ENCODE measurements around the gene GRM7.

DNA sequence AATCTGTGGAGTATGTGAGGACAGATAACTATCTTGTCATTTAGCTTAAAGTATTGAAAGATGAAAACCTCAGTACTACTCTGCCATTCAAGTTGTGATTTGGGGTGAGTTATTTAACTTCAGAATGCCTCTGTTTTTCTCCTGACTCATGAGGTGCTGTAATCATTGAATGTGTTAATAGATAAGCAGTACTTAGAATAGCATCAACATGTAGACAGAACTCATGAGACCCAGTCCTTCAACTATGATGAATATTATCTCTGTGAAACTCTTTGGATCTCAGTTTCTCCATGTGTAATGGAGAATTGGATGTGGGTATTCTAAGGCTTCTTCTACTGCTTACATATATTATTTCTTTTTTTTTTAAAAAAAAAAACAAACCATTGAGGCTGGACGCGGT is 431.4 kb downstream of the GRM7 start:
- TF ChIP-seq, protein P1, sequence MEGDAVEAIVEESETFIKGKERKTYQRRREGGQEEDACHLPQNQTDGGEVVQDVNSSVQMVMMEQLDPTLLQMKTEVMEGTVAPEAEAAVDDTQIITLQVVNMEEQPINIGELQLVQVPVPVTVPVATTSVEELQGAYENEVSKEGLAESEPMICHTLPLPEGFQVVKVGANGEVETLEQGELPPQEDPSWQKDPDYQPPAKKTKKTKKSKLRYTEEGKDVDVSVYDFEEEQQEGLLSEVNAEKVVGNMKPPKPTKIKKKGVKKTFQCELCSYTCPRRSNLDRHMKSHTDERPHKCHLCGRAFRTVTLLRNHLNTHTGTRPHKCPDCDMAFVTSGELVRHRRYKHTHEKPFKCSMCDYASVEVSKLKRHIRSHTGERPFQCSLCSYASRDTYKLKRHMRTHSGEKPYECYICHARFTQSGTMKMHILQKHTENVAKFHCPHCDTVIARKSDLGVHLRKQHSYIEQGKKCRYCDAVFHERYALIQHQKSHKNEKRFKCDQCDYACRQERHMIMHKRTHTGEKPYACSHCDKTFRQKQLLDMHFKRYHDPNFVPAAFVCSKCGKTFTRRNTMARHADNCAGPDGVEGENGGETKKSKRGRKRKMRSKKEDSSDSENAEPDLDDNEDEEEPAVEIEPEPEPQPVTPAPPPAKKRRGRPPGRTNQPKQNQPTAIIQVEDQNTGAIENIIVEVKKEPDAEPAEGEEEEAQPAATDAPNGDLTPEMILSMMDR (conservative IDR thresholded peaks at IDR 0.05; ENCODE audit: low read depth in 2 of 2) = no peak
- TF ChIP-seq EZH2 (IDR thresholded peaks at IDR 0.05; ENCODE audit: low read depth, unreplicated experiment) (no peak), POLR2AphosphoS5 (IDR thresholded peaks at IDR 0.05; ENCODE audit: low read depth) (no peak)
- TF ChIP-seq, protein P2, sequence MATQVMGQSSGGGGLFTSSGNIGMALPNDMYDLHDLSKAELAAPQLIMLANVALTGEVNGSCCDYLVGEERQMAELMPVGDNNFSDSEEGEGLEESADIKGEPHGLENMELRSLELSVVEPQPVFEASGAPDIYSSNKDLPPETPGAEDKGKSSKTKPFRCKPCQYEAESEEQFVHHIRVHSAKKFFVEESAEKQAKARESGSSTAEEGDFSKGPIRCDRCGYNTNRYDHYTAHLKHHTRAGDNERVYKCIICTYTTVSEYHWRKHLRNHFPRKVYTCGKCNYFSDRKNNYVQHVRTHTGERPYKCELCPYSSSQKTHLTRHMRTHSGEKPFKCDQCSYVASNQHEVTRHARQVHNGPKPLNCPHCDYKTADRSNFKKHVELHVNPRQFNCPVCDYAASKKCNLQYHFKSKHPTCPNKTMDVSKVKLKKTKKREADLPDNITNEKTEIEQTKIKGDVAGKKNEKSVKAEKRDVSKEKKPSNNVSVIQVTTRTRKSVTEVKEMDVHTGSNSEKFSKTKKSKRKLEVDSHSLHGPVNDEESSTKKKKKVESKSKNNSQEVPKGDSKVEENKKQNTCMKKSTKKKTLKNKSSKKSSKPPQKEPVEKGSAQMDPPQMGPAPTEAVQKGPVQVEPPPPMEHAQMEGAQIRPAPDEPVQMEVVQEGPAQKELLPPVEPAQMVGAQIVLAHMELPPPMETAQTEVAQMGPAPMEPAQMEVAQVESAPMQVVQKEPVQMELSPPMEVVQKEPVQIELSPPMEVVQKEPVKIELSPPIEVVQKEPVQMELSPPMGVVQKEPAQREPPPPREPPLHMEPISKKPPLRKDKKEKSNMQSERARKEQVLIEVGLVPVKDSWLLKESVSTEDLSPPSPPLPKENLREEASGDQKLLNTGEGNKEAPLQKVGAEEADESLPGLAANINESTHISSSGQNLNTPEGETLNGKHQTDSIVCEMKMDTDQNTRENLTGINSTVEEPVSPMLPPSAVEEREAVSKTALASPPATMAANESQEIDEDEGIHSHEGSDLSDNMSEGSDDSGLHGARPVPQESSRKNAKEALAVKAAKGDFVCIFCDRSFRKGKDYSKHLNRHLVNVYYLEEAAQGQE (IDR thresholded peaks at IDR 0.05; ENCODE audit: unreplicated experiment) = no peak
